HG02798 (cell line): ENCODE measurements around the gene PGLYRP2.

Source experiments
- ATAC-seq: cut with Tn5 transposase; IDR thresholded peaks from one replicate; pipeline ENCODE4 v1.9.1; 2021; ENCODE audit warnings: mild to moderate bottlenecking; ENCODE audit not compliant: unreplicated experiment, poor library complexity

The PGLYRP2 gene

DNA sequence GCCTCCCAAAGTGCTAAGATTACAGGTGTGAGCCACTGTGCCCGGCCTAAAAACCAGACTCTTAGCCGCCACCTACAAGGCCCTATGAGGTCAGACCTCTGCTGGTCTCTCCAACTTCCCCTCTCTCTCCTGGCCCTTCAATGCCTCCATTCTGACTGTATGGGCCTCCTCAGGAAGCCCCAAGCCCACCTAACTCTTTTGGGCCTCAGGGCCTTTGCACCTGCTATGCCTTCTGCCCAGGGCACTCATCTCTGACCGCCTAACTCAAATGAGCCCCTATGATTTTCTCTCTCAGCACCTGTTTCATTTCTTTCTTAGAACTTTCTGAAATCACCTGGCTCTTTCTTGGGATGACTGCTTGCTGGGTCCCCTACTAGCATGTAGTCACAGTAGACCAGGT is 36.0 kb downstream of the PGLYRP2 start:
- no peak for ATAC-seq

DNA sequence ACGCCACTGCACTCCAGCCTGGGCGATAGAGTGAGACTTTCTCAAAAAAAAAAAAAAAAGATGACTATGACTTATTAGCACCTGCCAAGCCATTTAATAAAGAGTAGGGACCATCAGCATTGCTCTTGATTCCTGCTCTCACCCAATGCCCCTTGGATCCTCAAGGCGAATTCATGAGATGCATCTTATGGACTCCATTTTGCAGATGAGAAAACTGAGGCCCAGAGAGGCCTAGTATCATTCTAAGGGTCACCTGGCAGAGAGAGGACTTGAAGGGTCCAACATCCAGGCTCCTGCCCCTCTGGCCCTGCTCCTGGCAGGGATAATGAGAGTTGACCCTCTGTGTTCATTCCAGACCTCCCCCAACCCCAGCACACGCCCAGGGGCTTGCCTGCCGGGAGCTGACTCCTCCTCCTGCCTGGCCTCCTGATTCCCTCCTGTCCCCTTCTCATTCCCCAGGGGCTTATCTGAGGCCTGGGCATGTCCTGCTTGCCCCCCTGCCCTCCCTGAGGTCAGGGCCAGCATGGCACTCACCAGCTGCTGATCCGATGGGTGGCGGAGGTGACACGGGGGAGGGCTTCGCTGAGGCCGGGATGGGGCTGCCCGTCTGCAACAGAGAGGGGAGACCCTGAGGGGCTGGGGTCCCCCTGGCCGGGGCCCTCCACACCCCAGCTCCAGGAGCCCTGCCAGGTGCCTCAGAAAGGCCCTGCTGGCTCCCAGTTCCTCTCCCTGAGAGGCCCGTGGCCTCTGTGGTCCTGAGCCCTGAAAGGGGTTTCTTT is 37.0 kb downstream of the PGLYRP2 start:
- no peak for ATAC-seq

DNA sequence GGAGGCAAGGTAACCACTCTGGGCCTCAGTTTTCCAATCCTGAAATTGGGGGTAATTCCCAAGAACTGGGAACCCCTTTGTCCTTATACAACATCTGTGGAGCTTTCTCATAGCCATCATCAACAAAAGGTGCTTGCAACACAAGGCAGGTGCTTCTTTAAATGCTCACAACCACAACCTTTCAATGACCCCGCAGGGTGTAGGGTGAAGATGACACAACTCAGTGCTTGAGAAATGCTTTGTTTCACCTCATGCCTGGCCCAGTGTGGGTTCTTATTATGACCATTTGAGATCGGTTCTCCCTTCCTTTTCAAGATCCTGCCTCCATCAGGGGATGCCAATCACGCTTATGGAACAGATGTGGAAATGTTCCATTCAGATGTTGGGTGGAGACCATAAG is 38.0 kb downstream of the PGLYRP2 start:
- no peak for ATAC-seq

DNA sequence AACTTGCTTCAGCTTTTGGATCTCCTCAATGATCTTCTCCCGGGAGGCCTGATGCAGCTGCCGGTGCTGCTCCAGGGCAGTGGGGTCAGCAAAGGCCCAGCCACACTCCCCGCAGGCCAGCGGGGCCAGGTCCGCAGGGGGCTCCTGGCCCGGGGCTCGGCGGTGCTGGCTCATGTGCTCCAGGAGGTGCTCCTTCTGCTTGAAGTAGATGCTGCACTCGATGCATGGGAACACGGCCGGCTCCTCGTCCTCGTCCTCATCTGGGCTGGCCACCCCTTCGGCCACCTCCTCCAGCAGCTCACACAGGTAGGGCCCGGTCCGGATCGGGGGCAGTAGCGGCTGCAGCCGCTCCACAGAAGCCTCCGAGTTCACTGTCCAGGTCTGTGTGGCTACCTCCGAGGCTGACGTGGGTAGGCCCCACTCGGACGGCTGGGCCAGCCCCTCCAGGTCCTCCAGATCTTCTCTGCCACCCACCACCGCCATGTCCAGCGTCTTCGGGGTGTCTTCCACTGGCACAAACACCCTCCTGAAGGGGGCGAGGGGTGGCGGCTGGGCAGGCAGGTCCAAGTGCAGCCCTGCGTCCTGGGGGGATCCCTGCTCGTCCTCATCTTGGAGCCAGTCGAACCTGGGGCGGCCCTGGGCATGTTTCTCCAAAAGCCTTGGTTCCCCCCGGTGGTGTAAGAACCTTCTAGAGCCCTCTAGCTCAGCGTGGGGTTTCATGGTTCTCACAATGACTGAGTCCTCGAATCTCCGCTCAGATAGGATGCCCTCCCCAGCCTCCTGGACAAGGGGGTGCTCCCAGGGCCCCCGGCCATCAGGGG is 39.3 kb downstream of the PGLYRP2 start:
- no peak for ATAC-seq

DNA sequence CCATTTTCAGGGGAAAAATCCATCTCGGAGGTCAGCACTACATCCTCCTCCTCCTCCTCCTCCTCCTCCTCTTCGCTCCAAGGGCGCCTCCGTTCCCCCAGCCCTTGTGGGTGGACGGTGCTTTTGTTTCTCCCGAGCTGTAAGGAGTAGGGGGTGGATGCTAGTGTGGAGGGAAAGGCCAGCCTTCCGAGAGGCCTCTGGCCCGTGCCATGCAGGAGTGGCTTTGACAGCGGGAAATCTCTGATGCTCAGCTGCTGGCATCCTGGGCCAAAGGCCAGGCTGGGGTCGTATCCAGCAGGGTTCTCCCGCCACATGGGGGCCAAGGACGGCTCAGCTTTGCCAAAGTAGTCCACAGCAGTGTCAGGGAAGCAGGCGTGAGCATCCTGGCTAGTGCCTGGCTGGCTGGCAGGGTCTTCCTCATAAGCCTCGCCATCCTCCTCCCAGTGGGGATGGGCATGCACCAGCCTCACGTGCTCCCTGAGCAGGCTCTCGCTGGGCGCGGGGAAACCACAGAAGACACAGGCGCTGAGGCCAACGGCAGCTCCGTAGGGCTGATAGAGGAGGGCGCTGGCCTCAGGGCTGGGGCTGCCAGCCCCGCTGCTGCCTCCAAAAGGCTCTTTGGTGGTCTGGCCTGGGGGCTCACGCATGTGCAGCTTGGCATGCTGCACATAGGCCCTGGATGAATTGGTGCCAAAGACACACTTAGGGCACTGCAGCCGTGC is 40.1 kb downstream of the PGLYRP2 start:
- no peak for ATAC-seq

DNA sequence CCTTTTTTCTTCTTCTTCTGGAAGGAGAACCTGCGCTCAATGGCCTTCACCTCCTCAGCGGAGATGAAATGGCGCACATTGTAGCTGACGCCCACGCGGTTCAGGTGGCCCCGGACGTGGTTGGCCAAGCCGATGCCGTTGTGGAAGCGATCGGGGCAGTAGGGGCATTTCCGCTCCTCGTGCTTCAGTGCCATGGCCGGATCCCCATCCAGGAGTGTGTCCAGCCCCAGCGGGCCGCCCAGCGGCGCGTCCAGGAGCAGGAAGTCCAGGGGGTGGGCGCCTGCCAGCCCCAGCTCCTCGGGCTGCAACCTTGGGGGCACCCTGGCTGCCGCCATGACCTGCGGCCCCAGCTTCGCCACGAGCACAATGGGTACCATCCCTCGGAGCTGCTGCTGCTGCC is 40.7 kb downstream of the PGLYRP2 start:
- no peak for ATAC-seq

DNA sequence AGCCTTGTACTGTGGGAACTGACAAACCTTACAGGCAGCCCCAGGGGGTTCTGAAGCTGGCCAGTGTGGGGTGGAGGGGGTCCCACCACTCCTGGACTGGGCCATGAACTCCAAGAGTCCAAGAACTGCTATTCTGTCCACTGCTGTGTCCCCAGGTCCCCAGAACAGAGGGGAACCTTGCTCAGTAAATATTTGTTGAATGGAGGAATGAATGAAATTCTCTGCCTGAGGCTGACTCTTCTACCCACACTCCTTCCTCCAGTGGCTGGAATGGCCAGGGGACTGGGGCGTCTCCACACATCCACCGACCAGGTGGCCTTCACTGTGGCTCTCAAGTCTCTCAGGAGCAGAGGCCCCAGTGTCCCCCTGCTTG is 41.2 kb downstream of the PGLYRP2 start:
- ATAC-seq = no peak

DNA sequence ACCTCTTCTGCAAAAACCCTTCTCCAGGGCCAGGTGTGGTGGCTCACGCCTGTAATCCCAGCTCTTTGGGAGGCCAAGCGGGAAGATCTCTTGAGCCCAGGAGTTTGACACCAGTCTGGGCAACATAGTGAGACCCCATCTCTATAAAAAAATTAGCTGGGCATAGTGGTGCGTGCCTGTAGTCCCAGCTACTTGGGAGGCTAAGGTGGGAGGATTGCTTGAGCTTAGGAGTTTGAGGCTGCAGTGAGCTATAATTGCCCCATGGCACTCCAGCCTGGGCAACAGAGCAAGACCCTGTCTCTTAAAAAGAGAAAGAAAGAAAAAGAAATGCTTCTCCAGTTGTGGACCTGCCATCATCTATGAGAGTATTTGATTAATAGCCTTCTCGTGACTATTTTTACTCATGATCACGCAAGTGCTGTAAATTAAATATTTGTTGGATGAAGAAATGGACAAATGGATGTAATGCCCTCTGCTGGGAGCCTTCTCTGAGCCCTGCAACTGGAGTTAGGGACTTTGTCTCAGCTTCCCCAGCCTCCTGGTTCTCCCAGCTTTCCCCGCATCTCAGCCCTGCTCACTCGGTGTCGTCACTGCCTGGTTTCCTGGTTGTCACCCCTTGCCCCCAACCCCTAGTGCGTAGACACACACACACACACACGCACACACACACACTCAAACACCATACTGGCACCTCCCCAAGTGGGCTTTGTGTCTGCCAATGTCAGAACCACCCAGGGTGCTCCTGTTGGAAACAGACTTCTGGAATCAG is 41.8 kb downstream of the PGLYRP2 start:
- no peak for ATAC-seq

DNA sequence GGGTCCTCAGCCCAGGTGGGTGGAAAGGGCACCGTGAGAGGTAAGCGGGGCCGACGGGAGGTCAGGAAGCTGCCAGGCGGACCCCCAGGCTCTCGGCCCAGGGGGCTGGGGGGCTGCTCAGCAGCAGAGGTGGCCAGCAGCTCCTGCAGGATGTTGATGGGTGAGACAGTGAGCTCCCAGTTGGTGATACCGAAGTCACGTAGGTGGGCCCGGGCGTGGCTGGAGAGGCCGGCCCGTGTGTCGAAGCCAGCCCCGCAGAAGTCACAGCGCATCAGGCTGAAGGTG is 42.5 kb downstream of the PGLYRP2 start:
- no peak for ATAC-seq

DNA sequence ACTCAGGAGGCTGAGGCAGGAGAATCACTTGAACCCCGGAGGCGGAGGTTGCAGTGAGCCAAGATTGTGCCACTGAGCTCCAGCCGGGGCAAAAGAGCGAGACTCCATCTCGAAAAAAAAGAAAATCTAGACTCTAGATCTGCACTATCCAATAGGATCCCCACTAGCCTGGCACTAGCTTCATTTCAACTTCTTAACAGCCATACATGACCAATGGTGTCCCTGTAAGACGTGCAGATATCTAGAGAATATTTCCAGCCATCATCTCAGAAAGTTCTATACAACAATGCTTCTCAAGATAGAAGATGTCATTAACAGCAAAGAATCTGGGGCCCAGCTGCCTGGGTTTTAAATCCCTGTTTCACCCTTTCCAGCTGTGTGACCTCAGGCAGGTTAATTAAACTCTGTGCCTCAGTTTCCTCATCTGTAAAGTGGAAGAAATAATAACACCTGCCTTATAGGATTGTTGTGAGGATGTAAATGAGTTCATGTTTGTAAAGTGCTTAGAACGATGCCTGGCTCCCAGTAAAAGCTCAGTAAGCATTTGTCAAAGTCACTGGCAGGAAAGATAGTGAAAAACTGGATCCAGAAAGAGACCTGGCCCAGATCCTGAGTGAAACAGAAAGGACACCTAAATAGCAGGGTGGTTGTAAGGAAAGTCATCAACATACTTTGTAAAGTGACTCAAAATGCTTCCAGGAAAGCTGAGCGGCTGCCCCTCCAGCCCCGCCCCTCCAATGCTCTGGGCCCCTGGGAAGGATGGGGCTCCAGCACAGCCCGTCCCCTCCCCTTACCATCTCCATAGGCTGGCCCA is 43.1 kb downstream of the PGLYRP2 start:
- ATAC-seq = no peak

DNA sequence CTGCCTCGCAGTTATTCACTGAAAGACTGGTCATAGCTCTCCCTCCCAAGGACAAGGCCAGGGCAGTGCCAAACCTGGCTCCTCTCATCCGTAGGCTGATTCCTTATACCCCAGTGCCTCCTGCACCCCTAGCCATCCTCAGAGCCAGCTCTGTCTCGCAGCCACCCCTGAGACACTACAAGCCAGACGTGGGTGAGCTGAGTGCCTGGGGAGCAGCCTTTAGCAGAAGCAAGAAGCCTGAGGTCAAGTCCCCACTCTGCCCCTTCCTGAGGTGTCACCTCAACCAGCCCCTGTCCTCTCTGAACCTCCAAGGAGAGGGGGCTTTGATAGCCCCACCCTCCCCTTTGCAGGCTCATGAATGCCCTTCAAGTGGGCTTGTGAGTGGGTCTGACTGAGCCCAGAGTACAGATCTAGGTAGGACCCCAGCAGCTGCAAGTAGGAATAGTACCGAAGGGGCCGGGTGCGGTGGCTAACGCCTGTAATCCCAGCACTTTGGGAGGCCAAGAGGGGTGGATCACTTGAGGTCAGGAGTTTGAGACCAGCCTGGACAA is 45.7 kb downstream of the PGLYRP2 start:
- ATAC-seq = no peak

DNA sequence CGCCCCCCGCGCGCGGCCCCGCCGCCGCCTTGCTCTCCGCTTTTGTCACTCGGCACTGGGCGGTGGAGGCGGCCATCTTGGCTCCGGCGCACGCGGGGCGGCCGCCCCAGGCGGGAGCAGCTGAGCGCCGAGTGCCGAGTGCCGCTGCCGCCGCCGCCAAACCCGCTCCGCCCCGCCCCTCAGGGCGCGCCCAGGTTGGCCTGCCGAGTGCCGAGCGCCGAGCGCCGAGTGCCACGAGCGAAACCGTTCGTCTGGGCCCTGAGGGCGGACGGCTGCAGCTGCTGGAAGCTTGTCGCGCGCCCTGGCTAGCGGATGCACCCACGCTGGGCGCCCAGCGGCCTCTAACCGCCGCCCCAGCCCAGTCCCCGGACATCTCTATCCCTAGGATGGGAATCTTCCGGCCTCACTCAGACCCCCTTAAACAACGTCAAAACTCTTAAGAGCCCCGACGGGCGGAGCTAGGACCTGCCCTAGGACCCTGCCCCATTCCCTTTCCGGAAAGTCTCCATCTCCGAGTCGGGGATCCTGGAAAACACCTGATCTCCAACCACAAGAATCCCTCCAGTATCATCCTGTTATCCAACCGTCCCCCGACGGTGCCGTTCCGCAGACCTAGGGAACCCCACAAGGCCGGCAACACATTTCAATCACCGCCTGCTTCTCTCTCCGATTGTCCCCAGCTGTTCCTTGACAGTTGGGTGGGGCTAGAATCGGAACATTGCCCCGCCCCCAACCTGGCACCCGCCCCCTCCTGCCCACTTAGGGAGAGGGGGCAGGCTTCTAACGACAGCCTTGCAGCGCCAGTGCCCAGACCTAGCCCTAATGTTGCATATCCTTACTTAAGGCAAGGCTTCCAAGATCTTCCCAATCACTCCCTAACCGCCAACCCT is 46.4 kb downstream of the PGLYRP2 start:
- peak; percentile 86 for ATAC-seq

DNA sequence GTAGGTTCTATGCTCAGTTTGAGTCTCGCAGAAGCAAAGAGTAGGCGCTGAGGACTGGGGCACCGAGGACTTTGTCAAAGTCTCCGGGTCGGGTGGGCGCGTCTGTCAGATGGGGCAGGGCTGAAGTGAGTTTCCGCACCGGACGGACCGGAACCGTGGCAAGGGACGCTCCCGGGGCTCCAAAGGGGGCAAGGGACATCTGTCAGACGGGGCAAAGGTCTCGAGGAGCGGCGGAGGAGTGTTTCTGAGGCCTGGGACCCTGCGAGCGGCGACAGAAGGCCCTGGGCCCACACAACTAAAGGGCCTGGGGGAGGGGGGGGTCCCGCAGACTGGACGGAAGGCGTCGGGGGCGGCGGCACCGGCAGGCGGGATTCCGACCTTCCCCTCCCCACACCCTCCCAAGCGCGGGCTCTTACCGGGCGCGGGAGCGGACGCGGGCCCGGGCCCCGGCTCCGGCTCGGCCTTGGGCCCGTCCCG is 47.2 kb downstream of the PGLYRP2 start:
- ATAC-seq = no peak

DNA sequence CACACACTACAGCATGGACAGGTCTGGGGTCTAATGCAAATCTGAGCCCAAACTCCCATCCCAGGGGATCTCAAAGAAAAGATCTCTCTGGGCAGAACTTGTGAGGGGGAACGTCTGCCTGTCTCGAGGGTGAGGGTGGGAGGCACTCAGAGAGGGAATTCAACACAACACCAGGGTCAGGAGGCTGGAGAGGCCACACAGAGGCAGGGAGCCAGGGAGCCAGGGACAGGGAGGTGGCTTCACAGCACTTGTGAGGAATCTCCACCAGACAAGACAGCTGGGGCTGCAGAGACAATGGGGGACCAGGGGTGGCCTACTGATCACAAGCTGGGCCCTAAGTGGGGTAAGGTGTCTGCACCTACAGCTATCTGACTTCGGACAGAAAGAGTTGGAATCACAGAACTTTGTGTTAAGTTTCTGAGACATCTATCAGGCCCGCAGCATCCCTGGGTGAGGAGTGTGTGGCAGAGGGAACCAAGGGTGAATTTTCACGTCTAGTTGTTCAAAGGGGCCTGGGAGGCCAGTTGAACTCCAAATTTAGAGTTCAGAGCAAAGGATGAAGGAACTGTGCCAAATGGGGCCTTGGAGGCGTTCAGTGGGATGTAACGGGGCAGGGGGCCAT is 47.8 kb downstream of the PGLYRP2 start:
- ATAC-seq = no peak

DNA sequence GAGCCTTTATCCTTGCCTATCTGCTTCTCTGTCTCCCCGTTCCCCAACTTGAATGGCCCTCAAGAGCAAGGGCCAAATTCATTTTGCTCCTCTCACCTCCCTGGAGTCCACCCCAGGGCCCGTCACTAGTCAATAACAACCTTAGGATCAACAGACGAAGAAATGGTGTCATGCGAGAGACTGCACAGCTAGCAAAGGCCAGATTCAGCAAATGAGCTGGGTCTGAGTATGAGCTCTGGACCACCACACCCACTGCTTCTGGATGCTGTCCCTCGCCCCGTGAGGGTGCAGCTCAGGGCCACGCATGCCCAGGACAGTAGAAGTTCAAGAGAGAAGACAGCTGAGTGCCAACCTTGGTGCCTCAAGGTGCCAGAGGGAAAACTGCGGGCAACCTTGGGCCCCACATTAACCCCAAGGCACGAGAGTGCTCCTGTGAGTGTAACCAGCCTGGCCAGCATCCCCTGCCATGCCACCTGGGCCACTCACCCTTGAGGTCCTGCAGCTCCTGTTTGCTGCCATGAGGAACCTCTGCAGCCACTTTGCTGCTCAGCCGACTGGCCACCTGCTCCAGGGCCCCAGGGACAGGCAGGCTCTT is 48.7 kb downstream of the PGLYRP2 start:
- ATAC-seq = no peak

DNA sequence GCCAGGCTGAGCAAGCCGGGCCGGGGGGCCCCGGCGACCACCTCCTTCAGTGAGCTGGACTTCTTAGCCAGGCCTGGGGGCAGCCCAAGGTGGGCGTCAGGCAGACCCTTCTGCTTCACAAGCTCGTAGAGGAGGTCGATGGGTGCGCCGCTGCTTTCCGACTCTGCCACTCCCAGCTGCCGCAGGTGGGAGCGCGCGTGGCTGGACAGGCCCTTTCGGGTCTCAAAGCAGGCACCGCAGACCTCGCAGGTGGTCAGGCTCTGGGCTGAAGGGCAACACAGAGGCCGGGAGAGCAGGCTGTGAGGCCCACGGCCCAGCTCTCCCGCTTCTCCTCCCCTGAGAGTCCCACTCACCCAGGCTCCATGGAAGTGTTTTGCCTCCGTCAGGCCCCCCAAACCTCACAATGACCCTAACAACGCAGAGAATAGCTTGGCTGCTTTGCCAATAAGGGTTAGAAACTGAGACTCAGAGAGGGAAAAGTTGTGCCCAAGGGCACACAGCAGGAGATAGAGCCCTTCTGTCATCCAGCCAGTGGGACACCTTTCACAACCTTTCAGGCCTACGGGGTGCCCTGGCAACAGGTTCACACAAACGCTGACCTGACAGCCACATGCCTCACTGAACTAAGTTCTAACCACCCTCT is 49.4 kb downstream of the PGLYRP2 start:
- no peak for ATAC-seq
